ELF-1 (cell line): ENCODE data around the gene ITGA11.
A peak's percentile ranks its signal among the peaks of the same experiment; 100 is the strongest.

Source experiments
- DNase-seq: peaks from one replicate; pipeline ENCODE4 v3.0.0-alpha.2; 2016; ENCODE audit warnings: low read depth, low spot score

ITGA11 gene

DNA sequence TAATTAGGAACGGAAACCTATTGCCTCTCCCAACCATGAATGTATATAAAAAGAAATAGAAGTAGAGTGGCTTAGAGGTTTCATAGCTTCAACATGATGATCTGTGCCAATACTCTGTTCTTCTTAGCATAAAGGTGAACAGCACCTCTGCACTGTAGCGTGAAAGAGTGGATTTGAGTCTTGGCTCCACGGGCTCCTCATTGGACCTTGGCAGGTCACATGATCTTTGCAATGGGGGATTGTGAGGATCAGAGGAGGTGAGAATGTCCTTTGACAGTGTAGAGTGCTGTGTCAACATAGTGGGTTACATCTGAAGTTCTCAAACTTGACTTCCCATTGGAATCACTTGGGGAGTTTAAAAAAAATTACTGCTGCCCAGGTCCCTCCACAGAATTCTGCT lies 103.0 kb downstream of the ITGA11 start:
- no peak for DNase-seq

DNA sequence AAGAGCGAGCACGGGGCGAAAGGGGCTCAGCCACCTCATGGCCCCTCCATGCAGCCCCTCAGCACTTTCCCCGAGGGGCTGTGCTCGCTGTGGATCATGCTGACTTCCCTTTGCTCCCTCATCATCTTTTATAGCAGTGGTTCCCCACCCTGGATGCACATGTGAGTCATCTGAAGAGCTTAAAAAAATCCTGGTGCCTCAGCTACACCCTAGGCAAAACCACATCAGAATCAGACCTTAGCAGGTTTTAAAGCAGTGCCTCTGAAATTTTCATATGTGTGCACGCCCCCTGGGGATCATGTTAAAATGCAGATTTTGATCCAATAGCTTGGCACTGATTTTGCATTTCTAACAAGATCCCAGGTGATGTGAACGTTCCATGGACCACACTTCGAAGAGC lies 103.5 kb downstream of the ITGA11 start:
- no peak for DNase-seq

DNA sequence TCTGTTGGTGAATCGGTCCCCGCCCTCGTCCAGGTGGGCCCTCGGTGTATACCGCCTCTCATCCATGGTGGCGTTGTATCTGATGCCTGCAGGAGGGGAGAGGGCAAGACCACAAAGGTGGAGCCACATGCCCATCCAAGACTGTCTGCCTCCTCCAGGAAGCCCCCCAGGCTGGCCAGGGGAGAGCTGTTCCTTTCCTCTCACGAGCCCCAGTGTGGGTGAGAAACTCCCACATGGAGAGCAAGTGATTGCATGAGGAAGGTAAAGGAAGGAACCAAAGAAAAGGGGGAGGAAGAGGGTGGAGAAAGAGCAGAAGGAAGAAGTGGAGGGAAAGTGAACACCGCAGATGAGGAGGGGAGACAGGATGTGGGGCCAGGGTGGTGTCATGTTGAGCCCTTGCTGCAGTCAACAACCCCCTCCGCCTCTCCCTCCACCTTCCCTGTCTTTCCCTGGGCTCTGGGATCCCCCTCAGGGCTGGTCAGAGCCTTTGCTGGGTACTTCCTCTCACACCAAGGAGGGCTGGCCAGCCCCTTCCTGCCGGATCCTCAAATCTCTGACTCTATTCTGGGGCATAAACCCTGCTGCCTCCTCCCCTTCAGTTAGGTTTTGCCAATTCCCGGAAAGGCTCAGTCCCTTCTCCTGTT lies 105.1 kb downstream of the ITGA11 start:
- DNase-seq: no peak

DNA sequence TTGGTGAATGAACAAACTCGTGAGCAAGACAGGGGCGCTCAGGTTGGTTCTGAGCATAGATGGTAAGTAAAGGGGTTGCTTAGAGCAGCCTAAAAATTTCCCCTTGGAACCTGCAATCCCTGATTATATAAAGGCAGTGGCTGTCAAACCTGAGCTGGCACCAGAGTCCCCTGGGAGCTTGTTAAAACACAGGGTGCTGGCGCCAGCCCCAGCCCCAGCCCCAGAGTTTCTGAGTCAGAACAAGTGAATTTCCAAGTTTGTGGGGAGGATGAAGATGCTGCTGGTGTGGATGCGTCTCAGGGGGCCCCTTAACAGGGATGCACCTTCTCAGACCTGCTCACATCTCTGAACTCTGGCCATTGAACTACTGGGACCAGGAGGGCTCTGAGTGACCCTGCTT lies 106.2 kb downstream of the ITGA11 start:
- DNase-seq: no peak

DNA sequence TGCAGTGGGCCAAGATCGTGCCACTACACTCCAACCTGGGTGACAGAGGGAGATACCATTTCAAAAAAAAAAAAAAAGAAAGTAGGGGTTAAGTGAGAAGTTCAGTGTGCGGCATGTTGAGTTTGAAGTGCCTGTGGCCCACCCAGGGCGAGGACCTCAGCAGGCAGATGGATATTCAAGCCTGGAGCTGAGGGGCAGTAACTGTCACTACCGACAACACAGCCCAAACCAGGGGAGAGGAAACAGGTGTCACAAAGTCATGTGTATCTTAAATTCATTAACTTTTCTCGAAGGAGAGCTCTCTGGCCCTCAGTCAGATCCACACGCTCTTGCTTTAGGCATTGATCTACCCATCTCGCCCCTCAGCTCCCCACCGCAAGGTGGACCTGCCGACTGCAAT lies 109.2 kb downstream of the ITGA11 start:
- no peak for DNase-seq

DNA sequence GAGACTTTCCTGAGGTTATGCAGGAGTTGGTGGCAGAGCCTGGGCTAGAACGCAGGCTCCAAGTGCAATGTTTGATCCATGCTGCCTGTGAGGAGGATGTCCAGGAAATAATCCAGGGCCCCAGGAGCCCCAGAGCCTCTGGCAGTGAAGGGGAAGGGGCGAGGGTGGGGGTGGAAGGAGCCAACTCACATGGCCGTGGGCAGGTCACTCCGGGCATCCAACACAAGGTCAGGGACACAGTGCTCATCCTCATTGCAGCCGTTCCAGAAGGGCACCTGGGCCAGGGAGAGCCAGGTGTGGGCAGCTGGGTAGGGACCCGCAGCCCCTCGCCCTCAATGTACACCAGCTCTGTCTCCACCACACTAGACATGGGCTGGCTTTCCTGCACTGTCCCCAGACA lies 110.7 kb downstream of the ITGA11 start:
- no peak for DNase-seq

DNA sequence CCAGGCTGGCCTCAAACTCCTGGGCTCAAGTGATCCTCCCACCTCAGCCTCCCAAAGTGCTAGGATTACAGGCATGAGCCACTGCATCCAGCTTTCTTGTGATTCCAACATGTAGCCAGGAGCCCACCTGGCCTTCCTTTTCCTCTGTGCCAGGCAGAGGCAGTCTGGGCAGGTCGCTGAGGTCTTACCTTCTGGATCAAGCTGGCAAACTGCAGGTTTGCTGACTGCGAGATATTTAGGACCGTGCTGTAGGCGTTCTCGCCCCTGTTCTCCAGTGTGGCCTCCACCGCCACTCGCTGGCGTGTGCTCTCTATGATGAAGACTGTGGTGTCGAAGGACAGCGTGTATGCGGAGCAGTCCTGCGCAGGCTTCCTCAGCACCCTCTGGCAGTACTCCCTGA lies 112.0 kb downstream of the ITGA11 start:
- no peak for DNase-seq

DNA sequence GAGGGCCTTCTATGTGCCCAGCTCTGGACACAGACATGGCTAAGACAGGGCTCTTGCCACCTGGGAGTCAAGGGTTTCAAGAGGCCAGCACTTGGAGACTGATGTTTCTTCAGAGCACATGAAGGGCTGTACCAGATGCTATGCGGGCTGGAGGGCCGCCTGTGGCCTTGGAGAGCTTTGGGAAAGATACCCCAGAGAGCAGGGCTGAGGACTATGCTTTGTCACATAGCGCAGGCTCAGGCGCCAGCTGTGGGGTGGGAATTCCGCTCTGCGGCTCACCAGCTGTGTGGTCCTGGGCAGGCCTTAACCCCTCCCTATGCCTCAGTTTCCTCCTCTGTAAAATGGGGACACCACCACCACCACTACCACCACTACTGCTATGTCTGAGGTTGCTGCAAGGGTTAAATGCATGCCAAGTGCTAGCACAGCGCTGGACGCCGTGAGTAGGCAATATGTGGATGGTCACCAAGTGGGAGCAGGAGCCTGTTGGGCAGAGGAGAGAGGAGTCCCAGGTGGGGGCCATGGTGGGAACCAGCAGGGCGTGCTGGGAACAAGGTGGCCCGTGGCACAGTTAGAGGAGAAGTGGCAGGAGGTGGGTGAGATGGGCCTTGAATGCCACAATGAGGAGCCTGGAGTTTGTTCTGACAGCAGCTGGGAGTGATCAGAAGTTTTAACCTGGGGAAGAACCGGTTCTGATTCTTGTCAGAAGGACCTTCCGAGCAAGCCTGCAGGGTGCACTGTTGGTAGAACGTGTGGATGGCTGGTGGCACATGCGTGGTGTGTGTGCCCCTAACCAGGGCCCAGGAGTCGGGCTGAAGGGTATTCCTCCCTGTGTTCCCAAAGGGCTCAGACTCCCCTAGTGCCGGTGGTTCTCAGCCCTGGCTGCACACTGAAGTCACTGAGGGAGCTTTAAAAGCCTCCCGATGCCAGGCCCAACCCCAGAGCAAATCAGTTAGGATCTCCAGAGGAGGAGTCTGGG lies 112.7 kb downstream of the ITGA11 start:
- DNase-seq: no peak

DNA sequence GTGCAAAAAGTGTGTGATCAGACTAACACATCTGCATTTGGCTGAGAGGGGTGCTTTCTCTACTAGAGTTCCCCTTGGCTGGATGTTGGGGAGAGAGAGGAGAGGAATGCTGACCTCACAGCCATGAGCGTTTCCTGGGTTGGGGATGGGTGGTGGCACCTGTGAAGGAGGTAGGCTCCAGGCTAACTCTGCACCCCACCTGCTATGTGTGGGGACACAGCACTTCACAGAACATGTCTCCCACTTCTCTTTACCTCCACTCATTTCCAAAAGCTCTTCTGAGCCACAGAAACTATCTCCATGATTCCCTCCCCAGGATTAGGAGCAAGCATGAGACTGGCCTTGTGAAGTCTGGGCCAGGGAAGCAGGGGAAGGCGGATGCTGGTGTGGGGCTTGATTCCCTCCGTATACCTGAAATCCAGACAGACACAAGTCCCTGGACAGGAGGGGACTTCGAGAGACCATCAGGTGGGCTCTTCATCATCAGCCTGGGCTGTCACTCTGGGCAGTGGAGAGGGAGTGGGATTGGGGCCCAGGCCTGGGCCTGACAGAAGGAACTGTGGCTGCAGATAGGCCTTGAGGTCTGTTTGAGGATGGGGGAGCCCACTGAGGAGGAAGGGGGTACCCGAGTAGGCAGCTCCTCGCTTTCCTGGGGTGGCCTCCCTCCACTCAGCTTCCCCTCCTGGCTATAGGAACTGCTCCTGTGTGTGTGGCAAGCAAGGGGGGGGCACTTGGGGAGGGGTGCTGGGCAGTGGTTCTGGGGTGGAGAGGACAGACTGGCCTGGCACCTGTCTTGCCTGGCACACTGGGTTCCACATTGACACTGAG lies 113.7 kb downstream of the ITGA11 start:
- DNase-seq: no peak

DNA sequence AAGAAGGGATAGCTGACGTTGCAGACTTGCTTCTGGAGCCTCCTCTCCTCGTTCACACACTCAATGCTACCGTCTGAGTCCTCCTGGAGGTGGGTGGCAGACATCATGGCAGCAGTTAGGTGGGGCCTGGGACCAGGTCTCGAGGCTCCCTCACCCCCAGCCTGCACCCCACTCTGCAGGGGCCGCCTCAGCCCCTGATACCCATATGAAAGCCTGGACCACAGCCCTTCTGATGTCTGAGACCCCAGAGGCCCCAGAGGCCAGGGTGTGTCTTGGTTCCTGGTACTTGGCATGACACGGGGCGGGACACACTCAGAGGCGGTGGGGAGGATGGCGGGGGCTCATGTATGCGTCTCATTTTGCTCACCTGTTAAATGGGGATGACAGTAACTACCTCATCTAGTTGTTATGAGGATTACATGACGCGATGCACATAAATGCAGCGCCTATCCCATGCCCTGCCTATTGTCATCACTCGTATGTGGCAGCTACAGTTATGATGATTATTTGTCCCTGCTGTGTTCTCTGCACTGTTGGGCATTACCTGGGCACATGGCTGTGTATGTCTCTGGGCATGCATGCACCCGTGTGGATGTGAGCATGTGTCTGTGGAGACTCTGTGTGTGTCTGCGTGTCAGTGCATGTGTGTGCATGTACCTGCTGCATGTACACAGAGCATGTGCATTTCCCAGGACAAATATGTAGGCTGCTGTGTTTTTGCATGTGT lies 114.5 kb downstream of the ITGA11 start:
- no peak for DNase-seq

DNA sequence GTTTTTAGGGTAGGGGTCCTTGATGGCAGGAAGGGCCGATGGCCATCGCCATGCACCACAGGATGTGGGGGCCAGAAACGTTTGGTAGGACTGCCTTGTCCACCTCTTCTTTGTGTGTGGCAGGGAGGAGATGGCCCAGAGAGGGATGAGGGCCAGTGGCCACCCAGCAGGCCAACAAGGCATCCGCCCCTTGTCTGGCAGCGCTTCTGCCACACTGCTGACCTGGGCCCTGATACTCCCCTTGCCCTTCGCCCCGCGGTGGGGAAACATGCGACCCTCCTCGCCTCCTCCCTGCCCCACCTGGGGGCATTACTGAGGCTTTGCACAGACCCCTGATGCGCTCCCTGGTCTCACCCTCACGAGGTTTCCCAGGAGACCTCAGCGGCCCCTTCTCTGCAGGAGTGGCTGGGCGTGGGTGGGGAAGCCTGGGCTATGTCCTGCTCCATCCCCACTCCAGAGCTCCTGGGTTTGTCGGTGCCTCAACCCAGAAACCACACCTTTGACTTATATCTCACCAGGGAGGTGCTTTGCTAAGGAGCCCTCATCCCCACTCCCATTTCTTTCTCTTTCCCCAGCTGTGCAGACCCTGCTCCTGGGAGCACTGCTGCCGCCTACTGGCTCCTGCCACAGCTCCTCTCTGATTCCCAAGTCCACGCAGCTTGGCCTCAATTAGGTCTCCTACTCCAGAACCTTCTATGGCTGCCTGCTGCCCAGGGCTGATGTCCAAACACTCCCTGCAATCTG lies 115.7 kb downstream of the ITGA11 start:
- peak; percentile 60 for DNase-seq

DNA sequence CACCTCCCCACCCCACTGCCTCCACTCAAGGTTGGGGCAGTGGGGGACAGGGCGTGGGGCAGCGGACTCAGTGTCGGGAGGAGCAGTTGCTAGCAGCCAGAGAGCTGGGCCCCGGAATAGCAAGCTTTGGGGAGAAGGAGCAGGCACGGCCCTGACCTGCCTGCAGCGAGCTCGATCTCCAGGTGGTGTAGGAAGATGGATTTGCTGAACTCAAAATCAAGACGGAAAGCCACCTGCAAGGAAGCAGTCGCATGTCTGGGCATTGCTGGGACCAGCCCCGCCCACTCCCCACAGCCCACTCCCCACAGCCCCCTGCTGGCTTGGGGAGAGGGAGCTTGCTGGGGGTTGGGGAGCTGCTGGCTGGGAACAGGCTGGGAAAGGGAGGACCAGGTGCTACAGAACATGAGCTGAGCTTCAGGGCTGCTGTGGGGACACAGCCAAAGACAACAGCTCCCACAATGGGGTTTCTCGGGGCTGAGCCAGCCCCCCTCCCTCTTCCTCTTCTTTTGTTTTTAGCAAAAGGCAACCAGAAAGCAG lies 116.4 kb downstream of the ITGA11 start:
- no peak for DNase-seq

DNA sequence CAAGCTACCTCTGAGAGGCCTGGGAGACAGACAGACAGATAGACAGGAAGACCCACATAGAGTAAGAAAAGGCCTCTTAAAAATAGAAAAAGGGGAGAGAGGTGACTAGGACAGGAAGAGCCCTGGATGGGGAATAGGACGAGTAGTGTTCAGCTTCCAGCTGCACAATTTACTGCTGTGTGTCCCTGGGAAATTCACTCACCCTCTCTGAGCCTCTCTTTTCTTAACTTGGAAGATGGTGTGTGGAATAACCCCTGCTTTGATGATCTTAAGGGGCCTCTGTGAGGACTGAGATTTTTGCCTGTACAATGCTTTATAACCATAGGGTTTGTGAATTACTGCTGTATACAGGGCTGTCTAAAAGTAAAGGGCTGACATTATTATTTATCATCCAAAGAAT lies 116.9 kb downstream of the ITGA11 start:
- DNase-seq: no peak

DNA sequence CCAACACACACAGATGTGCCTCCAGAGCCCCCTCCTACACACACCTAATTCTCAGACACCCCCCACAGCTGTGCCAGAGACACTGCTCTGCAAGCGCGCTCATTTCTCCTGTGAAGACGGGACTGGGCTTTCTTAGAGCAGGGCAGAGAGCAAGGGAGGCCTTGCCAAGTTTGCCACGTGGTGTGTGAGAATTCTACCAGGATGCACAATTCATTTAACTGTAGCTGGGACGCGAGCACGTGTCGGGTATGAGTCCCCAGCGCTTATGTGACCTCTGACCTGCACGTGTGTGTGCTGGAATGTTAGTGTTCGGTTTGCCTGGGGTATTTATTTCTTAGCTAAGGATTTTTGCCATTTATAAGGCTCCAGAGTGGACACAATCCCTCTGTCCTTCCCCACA lies 117.4 kb downstream of the ITGA11 start:
- DNase-seq: no peak

DNA sequence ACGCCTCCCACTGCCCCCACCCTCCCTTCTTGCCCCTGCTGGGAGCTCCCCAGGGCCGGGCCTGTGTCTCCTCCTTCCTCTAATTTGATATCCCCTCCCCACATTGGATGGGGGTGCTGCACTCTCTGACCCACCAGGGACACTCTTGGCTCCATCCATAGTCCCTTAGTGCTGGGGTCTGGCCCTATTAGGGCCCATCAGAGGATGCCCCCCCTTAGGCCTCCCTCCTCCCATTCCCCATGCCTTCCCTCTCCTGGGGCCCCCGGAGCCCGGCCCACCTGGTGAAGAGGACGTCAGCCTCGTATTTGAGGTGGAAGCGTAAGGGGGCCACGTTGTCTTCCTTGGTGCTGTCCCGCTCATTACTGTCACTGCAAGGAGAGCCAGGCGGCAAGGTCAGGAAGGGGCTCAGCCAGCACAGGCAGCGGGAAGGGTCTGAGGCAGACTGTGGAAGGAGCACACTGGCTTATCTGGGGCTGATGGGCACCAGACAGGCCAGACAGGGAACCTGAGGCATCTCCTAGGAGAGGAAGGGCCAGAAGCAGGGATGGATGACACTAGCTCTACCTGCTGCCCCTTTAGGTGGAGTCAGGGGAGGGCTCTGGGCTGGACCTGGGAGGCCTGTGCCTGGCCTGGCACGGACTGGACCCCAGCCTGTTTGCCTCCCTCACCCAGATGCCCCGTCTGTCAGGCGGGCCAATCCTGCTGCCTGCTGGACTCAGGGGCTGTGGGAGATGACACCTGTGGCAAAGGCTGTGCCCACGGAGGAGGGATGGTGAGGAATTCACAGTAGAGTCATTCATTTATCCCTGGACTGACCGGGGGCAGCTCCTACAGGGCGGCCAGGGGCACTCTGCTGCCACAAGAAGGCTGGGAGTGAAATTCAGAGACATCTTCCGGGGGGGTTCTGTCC lies 118.2 kb downstream of the ITGA11 start:
- DNase-seq: no peak

DNA sequence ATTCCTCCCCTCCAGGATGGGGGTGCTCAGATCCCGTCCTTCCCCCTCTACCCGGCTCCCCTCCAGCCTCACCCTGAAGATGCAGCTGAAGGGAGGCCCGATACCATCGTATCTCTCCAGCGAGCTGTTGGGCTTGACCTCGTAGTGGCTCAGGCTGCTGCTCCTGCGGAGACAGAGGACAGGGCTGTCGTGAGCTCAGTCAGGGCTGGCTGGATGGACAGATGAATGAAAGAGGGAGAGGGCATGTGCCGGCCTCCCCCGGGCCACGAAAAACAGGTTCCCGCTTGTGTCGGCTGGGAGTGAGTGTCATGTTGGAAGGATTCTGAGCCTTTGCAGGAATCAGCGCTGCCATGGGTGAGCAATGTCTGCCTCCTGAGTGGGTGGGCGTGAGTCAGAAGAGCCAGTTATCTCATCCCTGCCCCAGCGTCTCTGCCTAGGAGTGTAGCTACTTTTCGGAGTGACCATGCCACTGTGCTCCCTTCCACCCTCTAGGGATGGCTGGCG lies 119.2 kb downstream of the ITGA11 start:
- peak; percentile 58 for DNase-seq

DNA sequence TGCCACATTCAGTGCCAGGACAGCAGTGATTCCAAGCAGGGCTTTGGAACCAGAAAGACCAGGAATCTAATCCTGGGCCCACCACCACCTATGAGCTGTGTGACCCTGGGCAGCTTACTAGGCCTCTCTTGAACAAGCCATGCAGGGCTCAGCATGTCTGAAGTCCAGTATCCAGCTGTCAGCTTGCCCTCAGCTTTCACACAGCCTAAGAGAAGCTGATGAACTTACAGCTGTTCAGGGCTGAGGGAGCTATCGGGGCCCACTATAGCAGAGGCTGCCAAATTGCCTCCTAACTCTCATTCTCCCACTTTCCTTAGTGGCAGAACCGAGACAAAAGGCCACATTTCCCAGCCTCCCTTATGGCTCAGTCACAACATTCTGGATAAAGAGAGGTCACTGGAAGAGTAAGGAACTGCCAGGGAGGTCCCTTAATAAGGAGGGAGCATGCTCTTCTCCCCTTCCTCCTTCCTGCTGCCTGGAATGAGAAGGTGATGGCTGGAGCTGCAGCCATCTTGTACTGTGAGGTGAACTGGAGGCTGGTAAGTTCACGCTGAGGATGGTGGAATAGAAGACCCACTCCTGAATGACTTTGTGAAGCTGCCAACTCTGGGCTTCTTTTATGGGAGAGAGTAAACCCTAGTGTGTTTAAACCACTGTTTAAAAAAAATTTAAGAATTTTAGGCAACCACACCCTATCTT lies 120.0 kb downstream of the ITGA11 start:
- no peak for DNase-seq

DNA sequence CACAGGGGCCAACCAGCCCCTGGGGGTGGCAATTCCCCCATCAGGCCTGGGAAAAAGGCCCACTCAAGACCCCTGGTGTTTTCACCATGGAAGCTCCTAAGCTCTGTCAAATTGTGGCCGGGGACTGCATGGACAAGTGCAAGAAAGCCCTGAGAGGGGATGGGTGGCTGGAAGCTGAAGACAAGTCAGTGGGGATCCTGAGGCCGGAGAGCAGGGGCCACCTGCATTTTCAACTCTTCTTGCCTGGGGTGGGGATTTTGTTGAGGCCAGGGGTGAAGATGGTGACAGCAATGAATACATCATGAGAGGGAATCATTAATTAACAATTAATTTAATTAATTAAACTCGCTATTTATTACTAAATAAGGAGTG lies 120.5 kb downstream of the ITGA11 start:
- DNase-seq: no peak
